B cell (primary cell): ENCODE results near the gene LENG1.

Source experiments
- EZH2 ChIP-seq: IDR thresholded peaks from 2 replicates; pipeline ENCODE4 v1.6.1; 2012; ENCODE audit warnings: borderline replicate concordance, low read depth, mild to moderate bottlenecking, moderate library complexity, low read length; ENCODE audit not compliant: insufficient read depth, poor library complexity, severe bottlenecking
- TF ChIP-seq, protein P1 (sequence below): fragments of 200-600 bp; IDR thresholded peaks from one replicate; pipeline ENCODE4 v1.8.0; 2022; ENCODE audit warnings: antibody characterized with exemption, mild to moderate bottlenecking

DNA sequence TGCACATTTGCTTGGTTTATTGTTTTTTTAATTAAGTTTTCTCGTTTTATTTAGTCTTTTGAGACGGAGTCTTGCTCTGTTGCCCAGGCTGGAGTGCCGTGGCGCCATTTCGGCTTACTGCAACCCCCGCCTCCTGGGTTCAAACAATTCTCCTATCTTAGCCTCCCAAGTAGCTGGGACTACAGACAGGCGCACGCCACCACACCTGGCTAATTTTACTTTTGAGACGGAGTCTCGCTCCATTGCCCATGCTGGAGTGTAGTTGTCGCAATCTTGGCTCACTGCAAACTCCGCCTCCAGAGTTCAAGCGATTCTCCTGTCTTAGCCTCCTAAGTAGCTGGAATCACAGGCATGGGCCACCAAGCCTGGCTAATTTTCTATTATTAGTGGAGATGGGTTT, 42.5 kb upstream of the LENG1 start:
- TF ChIP-seq, protein P1, sequence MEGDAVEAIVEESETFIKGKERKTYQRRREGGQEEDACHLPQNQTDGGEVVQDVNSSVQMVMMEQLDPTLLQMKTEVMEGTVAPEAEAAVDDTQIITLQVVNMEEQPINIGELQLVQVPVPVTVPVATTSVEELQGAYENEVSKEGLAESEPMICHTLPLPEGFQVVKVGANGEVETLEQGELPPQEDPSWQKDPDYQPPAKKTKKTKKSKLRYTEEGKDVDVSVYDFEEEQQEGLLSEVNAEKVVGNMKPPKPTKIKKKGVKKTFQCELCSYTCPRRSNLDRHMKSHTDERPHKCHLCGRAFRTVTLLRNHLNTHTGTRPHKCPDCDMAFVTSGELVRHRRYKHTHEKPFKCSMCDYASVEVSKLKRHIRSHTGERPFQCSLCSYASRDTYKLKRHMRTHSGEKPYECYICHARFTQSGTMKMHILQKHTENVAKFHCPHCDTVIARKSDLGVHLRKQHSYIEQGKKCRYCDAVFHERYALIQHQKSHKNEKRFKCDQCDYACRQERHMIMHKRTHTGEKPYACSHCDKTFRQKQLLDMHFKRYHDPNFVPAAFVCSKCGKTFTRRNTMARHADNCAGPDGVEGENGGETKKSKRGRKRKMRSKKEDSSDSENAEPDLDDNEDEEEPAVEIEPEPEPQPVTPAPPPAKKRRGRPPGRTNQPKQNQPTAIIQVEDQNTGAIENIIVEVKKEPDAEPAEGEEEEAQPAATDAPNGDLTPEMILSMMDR: no peak
- no peak for TF ChIP-seq EZH2
